PC-9 (cell line): ENCODE data around the gene DES.

Experiments
- EZH2 ChIP-seq: fragments of 200-600 bp; sonication (generic); IDR thresholded peaks from 2 replicates; pipeline ENCODE4 v1.8.0; 2017; ENCODE audit warnings: antibody characterized with exemption, low read depth
- TF ChIP-seq, protein P1 (sequence below): fragments of 200-600 bp; sonication (generic); conservative IDR thresholded peaks from 2 replicates; pipeline ENCODE4 v1.6.1; 2017; ENCODE audit warnings: mixed run types, antibody characterized with exemption, mild to moderate bottlenecking, moderate library complexity

DNA sequence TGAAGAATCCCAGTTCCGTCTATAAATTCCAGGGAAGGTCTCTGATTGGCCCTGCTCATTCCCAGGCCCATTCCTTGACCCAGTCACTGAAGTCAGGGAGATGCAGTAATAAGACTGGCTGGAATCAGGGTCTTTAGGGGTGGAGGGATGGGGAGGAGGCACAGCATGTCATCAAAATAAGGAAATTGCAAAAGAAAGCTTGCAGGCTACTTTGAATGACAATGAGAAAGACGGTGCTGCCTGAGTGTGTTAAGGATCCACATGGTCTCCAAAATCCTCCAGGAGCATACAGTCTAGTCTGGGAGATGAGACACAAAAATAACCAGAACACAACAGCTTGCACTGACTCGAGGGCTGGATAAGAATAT, 2.0 kb upstream of the DES start:
- TF ChIP-seq, protein P1, sequence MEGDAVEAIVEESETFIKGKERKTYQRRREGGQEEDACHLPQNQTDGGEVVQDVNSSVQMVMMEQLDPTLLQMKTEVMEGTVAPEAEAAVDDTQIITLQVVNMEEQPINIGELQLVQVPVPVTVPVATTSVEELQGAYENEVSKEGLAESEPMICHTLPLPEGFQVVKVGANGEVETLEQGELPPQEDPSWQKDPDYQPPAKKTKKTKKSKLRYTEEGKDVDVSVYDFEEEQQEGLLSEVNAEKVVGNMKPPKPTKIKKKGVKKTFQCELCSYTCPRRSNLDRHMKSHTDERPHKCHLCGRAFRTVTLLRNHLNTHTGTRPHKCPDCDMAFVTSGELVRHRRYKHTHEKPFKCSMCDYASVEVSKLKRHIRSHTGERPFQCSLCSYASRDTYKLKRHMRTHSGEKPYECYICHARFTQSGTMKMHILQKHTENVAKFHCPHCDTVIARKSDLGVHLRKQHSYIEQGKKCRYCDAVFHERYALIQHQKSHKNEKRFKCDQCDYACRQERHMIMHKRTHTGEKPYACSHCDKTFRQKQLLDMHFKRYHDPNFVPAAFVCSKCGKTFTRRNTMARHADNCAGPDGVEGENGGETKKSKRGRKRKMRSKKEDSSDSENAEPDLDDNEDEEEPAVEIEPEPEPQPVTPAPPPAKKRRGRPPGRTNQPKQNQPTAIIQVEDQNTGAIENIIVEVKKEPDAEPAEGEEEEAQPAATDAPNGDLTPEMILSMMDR: no peak
- TF ChIP-seq EZH2: no peak
